HUES6 (cell line): ENCODE data around the gene SOX18.

ENCODE experiments used
- H3K27ac ChIP-seq: 2 replicates; pipeline ENCODE4 v1.7.0; 2013; ENCODE audit warnings: low read depth, mild to moderate bottlenecking, low read length, inconsistent platforms
- H3K27me3 ChIP-seq: 2 replicates; pipeline ENCODE4 v1.6.1; 2013; ENCODE audit warnings: low read length; ENCODE audit not compliant: control insufficient read depth, insufficient read depth
- H3K36me3 ChIP-seq: 2 replicates; pipeline ENCODE4 v1.6.1; 2013; ENCODE audit warnings: low read length; ENCODE audit not compliant: control insufficient read depth, insufficient read depth
- H3K4me1 ChIP-seq: 2 replicates; pipeline ENCODE4 v1.6.1; 2013; ENCODE audit warnings: low read length; ENCODE audit not compliant: control insufficient read depth, insufficient read depth
- H3K4me3 ChIP-seq: 2 replicates; pipeline ENCODE4 v1.5.1; 2013; ENCODE audit warnings: low read depth, low read length
- H3K9ac ChIP-seq: one replicate; pipeline ENCODE4 v1.6.1; 2013; ENCODE audit warnings: mild to moderate bottlenecking, low read length
- H3K9me3 ChIP-seq: 2 replicates; pipeline ENCODE4 v1.6.1; 2013; ENCODE audit warnings: low read depth, low read length; ENCODE audit not compliant: control insufficient read depth, insufficient read depth

The SOX18 gene

DNA sequence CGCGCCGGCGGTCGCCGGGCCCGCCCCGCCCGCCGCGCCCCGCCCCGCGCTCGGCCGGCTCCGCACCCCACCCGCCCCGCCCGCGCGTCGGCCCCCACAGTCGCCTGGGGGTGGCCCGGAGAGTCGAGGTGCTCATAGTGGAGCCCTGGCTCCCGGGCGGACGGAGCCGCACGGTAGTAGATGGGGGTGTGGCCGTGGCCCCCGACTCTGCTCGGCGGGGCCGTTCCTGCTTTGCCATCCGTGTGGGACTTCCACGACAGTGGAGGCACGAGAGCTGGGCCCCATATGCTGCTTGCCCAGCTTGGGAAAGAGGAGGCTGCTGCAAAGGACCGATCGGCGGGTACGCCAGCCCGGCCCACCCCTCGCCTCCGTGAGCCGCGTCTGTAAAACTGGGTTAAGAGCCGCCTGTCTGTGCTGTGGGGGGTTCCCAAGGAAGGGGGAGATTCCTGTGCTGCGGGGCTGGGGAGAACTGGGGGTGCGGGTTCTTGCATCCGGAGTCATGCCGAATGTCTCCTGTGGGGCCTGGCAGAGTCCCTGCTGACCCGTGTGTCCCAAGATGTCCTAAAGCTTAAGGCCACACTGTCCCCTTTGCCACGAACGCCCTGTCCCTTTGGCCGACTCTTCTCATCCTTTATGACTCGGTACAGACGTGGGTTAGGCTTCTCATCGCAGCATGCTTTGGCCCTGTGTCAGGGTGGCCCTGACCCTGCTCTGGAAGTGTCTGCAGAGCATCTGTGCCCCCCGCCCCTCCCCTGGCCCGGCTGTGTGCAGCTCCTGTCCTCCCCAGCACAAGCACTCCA, 30.8 kb upstream of the SOX18 start, which contains the start of gene OPRL1:
OPRL1 (plus strand) TSS at position 70 of the 800 bp plus-strand sequence. CDS start 12,639 bp downstream, outside the sequence.
- peak within 1 kb of the TSS; percentile 87 for H3K4me3 ChIP-seq
- H3K9ac ChIP-seq: peak within 1 kb of the TSS; percentile 46
- H3K4me1 ChIP-seq: peaks cover 31% of the 10 kb centered on the region
- no peaks in the 10 kb centered on the region for H3K36me3 ChIP-seq
- no peaks in the 10 kb centered on the region for H3K9me3 ChIP-seq
- H3K27ac ChIP-seq: no peak within 1 kb of the TSS
- H3K27me3 ChIP-seq: peaks cover 48% of the 10 kb centered on the region

DNA sequence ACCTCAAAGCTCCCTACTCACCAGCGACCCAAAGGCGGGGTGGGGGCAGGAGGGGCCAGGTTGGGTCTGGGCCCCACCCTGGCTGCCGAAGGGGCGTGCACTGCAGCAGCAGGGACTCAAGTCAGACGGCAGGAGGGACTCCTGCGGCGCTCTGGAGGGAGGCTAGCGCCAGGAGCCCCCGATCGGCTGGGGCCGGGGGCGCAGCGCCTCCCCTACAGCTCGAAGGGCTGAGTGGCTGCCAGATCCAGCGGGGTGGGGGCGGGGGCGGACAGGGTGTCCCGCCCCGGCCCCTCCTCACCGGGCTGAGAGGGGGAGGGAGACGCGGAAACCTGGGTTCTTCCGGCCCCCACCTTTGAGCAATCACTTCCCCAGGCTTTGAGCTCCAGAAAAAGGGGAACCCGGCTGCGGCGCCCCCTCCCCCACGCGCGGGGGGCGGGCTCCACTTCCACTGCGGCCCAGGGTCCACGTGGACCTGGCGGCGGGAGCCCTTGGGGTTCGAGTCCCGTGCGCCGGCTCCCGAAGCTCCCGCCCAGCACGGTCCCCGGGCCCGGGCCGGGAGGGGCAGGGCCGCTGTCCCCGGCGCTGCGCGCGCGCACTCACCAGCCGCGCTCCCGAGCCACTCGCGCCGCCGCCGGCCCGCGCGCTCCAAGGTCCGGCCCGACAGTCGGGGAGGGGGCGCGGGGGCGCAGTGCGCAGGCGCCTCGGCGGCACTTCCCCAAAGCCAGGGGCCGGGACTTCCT, 30.0 kb upstream of the SOX18 start, which contains the start of gene RGS19:
RGS19 (minus strand) TSS at position 246 of the 740 bp plus-strand sequence. CDS start 2,632 bp downstream, outside the sequence.
- Histone ChIP-seq H3K9me3 (no peaks in the 10 kb centered on the region), H3K36me3 (no peaks in the 10 kb centered on the region), H3K4me3 (peak within 1 kb of the TSS; percentile 87), H3K27me3 (peaks cover 40% of the 10 kb centered on the region), H3K4me1 (peaks cover 29% of the 10 kb centered on the region), H3K27ac (no peak within 1 kb of the TSS), H3K9ac (peak within 1 kb of the TSS; percentile 46)

DNA sequence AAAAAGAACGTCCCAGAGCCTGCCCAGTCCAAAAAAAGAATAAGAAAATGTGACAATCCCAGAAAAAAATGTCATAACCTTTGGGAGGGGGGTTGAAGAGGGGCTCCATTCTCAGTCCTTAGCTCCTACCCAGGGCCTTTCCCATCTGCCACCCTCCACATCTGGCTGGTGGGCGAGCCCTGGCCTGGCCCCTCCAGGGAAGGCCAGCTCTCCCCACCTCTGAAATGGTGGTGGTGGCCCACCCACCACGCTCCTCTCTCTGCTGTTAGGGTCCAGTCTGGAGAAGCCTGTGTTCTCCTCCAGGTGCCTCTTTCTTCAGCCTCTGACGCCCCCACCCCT, 29.5 kb upstream of the SOX18 start:
- Histone ChIP-seq H3K36me3 (peaks cover 4% of the 10 kb centered on the region; the same call in 1 of the 2 replicates), H3K27me3 (peaks cover 35% of the 10 kb centered on the region), H3K4me3 (peak overlapping the region; percentile 72), H3K9ac (peak overlapping the region; percentile 46), H3K4me1 (peaks cover 27% of the 10 kb centered on the region), H3K9me3 (no peaks in the 10 kb centered on the region), H3K27ac (no peak overlapping the region)

DNA sequence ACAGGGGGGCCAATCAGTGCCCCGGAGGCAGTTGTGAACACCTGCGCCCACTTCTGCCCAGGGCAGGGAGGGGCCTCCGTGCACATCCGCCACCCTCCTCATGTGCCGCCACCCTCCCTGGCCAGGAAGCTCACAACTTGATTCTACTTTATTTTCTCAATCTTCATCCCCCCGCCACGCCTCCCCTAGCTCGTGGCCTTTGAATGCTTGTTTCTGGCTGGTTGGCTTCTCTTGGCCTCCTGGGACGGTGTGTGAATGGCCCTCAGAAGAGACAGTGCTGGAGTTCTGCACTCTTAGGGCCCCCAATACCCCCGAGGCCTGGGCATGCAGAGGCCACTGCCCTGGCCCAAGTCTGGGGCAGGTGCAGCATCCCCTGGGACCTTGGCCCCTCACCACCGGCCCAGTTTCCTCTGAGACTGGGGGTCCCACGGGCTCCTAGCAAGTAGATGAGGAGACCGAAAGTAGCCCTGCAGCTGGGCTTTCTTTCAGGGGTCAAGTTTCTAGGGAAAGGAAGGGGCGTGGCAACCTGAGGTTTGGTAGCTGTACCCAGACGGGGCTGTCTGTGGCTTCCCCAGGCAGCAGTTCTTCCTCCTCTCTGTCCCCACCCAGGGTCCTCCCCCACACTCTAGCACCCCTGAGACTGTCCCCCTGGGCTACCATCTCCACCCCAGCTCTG, 28.6 kb upstream of the SOX18 start:
- H3K9me3 ChIP-seq: no peaks in the 10 kb centered on the region
- no peak overlapping the region for H3K27ac ChIP-seq
- H3K27me3 ChIP-seq: peaks cover 27% of the 10 kb centered on the region
- H3K4me1 ChIP-seq: peaks cover 23% of the 10 kb centered on the region
- no peak overlapping the region for H3K9ac ChIP-seq
- H3K36me3 ChIP-seq: peaks cover 6% of the 10 kb centered on the region; the same call in 1 of the 2 replicates
- no peak overlapping the region for H3K4me3 ChIP-seq

DNA sequence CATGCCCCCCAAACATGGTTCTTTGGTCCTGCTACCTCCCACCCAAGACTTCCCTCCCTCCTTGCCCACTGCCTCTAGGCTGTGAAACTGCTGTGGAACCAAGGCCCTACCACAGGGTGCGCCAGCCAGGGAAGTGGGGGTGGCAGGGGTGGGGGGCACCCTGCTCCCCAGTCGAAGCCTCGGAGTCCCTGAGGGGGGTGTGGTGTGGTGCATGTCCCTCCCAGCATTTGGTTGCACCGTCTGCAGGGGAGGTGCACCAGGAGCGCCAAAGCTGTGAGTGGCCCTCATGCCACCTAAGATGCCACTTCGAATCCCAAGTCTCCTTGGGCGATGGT, 28.1 kb upstream of the SOX18 start:
- H3K4me1 ChIP-seq: peaks cover 22% of the 10 kb centered on the region
- H3K4me3 ChIP-seq: no peak overlapping the region
- no peak overlapping the region for H3K9ac ChIP-seq

DNA sequence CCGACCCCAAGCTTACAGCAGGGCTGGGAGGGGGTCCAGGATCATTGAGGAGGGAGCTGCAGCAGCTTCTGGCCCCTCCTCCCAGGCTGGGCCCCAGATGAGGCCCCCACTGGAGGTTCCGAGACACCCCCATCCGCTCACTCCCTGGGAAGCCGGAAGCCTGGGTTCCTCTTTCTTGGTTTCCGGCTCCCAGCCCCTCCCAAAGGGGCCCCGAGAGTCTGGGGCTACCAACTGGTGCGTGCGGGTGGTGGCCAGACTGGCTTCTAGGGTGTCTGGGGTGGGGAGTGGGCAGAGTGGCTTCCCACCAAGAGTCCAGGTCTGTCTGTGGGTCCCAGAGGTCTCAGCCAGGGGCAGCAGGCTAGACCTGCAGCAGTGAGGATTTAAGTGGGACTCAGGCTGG, 27.7 kb upstream of the SOX18 start:
- peaks cover 18% of the 10 kb centered on the region for H3K4me1 ChIP-seq
- H3K27me3 ChIP-seq: peaks cover 19% of the 10 kb centered on the region; the same call in 1 of the 2 replicates
- H3K36me3 ChIP-seq: peaks cover 14% of the 10 kb centered on the region
- no peak overlapping the region for H3K4me3 ChIP-seq
- no peaks in the 10 kb centered on the region for H3K9me3 ChIP-seq
- H3K9ac ChIP-seq: no peak overlapping the region
- no peak overlapping the region for H3K27ac ChIP-seq

More for the DNA sequence above, 28.1 kb upstream of the SOX18 start:
- Histone ChIP-seq H3K27me3 (peaks cover 23% of the 10 kb centered on the region; the same call in 1 of the 2 replicates), H3K9me3 (no peaks in the 10 kb centered on the region), H3K27ac (no peak overlapping the region), H3K36me3 (peaks cover 9% of the 10 kb centered on the region; the same call in 1 of the 2 replicates)

DNA sequence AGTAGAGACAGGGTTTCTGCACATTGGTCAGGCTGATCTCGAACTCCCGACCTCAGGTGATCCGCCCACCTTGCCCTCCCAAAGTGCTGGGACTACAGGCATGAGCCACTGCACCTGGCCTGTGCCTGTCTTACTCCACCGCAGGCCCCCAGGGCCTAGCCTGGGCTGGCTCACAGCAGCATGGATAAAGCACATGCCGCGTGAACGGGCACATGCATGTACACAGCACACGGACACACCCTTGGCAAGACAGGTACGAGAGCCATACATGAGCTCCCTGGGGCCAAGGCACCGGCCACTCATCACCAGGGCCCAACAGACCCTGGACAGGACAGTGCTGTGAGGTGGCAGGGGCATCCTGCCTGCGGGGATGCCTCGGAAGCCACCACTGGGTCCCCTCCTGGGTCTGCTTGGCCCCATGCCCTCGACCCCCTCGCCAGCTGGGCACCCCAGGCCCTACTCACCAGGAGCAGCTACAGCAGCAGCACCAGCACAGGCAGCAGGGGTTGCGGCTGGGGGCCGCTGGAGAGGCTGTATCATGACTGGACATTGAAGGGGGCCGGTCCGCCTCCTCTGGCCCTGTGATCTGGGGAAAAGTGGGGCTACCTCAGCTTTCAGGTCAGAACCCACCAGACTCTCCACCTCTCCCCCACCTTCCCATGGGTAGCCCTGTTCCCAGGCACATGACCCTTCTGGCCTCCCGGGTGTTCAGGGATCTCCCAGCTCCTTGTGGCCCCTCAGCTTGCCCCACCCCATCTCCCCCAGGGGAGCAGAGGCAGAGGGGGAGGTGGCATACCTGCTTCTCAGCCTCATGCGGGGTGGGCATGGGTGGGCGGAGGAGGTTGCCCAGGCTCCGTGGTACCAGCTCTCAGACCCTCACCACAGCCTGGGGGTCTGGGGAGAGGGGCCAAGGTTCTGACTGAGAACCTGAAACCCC, 26.9 kb upstream of the SOX18 start:
- no peaks in the 10 kb centered on the region for H3K9me3 ChIP-seq
- H3K9ac ChIP-seq: no peak overlapping the region
- H3K4me3 ChIP-seq: no peak overlapping the region
- peaks cover 15% of the 10 kb centered on the region for H3K36me3 ChIP-seq
- H3K27me3 ChIP-seq: peaks cover 12% of the 10 kb centered on the region; the same call in 1 of the 2 replicates
- peaks cover 17% of the 10 kb centered on the region; the same call in 1 of the 2 replicates for H3K4me1 ChIP-seq
- no peak overlapping the region for H3K27ac ChIP-seq

DNA sequence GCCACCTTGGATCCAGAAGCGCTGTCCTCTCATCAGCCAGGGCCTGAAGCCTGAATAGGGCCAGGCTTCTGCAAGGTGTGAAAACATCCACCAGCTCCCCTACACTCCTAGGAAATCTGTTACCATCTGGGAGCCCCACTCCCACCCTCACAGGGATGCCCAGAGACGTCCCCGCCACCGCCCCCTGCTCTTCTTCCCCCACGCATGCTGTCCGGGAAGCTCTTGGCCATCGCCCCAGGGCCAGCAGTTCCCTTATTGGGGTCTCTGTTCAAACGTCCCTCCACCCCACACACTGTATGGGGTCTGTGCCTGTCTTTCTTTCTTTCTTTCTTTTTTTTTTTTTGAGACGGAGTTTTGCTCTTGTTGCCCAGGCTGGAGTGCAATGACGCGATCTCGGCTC, 26.1 kb upstream of the SOX18 start:
- H3K9ac ChIP-seq: no peak overlapping the region
- peaks cover 6% of the 10 kb centered on the region; the same call in 1 of the 2 replicates for H3K27me3 ChIP-seq
- H3K36me3 ChIP-seq: peaks cover 15% of the 10 kb centered on the region
- H3K4me3 ChIP-seq: no peak overlapping the region
- no peak overlapping the region for H3K27ac ChIP-seq
- peaks cover 16% of the 10 kb centered on the region; the same call in 1 of the 2 replicates for H3K4me1 ChIP-seq
- no peaks in the 10 kb centered on the region for H3K9me3 ChIP-seq

DNA sequence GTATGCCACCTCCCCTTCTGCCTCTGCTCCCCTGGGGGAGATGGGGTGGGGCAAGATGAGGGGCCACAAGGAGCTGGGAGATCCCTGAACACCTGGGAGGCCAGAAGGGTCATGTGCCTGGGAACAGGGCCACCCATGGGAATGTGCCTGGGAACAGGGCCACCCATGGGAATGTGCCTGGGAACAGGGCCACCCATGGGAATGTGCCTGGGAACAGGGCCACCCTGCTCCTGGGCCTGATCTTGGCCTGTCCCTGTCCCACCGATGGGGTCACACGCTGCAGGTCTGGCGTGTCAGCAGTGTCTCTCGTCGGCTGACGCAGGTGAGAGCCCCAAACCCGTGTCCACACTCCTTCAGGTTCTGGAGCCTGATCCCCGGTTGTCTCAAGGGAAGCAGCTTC, 25.5 kb upstream of the SOX18 start:
- Histone ChIP-seq H3K27me3 (peaks cover under 1% of the 10 kb centered on the region; the same call in 1 of the 2 replicates), H3K4me1 (peaks cover 12% of the 10 kb centered on the region; the same call in 1 of the 2 replicates), H3K9ac (no peak overlapping the region), H3K9me3 (no peaks in the 10 kb centered on the region), H3K4me3 (no peak overlapping the region), H3K36me3 (peaks cover 15% of the 10 kb centered on the region), H3K27ac (no peak overlapping the region)

DNA sequence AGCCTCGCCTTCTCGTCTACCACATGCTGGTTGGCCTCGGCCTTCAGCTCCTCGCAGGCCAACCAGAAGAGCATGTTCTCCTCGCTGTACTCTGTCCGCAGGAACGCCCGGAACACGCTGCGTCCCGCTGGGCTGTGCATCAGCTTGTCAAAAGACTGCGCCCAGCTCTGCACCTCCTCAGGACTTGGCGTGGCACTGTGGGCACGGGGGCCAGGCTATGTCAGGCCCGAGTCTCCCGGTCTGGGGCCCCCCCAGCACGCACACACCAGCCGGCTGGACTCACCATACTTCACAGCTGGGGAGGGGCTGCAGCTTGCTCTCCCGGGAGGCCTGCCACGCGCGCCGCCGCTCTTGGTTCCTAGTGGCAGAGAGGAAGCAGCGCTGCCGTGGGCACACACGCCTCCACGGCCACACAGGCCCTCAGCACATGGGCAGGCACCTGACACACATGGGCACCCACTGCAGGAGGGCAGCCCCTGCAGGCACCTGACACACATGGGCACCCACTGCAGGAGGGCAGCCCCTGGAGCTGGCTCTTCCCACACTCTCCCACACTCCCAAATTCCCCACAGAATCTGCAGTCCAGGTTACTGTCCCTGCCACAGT, 24.8 kb upstream of the SOX18 start:
- Histone ChIP-seq H3K4me1 (peaks cover 12% of the 10 kb centered on the region; the same call in 1 of the 2 replicates), H3K9ac (no peak overlapping the region), H3K27me3 (no peaks in the 10 kb centered on the region), H3K9me3 (no peaks in the 10 kb centered on the region), H3K27ac (no peak overlapping the region), H3K36me3 (peaks cover 15% of the 10 kb centered on the region), H3K4me3 (no peak overlapping the region)
